HG02938 (cell line): ENCODE results near the gene DOK4.
"Not testable (repeated sequence)": the region's sequence is repeated elsewhere in the genome, so short reads cannot be mapped to it uniquely, and the experiment has no call there.

Experiments
- ATAC-seq: cut with Tn5 transposase; IDR thresholded peaks from one replicate; pipeline ENCODE4 v1.9.1; 2021; ENCODE audit warnings: mild to moderate bottlenecking, moderate library complexity; ENCODE audit not compliant: unreplicated experiment

The DOK4 gene

GRCh38 chr16:57503366-57503765 lies 17.1 kb upstream of the DOK4 start:
- no peak for ATAC-seq

DNA sequence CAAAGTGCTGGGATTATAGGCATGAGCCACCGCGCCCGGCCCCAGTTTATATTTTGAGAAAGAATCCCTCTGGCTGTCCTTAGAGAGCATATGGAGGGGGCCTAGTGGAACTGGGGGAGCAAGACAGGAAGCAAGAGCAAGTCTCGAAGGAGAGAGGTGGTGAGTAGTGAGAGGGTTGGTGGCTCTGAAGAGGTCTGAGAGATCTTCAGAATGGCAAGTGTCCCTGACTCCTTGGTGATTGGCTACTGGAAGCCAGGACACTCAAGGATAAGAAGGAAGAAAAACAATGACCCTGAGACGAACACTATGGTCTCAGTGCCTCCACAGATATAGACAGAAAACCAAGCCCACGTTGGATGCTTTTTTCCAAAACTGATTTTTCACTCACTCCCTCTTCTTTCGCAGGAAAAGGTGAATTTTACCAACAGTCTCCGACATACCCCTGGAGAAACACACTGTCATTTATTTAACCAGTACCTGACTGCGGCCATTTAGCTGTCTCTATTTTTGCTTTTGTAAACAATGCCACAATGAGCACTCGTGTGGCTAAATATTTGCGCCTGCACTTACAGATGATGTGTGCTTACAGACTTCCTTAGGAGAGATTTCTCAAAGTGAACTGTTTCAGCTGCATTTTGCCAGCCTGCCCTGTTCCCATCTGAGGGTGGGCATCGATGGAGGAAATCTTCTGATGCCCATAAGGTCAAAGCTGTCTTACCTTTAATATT lies 15.9 kb upstream of the DOK4 start:
- ATAC-seq: no peak

DNA sequence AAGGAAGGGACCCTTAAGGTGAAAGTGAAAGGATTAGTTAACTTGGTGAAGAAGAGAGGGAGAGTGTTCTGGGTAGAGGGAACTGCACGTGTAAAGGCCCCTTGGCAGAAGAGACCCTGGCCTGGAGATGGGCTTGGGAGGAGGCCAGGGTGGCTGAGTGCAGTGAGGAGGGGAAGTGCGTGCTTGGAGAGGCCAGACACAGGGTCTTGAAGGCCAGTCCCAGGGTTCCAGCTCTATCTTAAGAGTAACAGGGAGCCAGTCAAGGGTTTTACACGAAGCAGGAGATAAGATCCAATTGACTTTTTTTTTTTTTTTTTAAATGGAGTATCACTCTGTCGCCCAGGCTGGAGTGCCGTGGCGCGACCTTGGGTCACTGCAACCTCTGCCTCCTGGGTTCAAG lies 15.2 kb upstream of the DOK4 start:
- ATAC-seq: no peak

DNA sequence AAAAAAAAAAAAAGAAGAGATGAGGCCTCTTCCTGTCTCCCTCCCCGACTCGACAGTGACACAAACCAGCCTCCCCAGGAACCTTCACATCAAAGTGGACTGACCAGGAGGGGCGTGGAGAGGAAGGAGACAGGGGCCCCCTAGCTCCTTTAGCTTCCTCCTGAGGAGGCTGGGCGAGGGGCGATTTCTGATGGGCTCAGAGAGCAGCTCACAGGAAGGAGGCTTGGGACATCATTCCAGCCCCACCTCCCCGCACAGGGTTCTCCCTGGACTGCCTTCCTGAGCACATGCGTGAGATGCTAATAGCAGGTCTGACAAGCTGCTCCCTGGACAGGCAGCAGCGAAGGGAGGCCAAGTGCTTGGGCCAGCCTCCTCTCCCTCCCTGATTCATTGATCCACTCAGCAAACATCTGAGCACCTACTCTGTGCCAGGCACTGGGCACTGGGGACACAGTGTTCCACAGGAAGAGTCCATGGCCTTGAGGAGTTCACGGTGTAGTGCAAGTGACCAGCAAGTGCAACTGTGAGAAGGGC lies 14.4 kb upstream of the DOK4 start:
- no peak for ATAC-seq

DNA sequence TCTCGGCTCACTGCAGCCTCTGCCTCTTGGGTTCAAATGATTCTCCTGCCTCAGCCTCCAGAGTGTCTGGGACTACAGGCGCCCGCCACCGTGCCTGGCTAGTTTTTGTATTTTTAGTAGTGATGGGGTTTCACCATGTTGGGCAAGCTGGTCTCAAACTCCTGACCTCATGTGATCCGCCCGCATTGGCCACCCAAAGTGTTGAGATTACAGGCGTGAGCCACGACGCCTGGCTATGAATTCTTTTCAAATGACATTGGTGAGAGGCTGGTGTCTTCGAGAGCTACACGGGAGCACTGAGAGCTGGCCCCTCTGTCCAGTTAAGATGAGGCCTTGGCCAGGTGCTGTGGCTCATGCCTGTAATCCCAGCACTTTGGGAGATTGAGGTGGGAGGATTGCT lies 13.6 kb upstream of the DOK4 start:
- not testable (repeated sequence) for ATAC-seq

- ATAC-seq: no peak
Measured at GRCh38 chr16:57498031-57498430, 11.7 kb upstream of the DOK4 start.

GRCh38 chr16:57497121-57497520 lies 10.8 kb upstream of the DOK4 start:
- ATAC-seq: no peak

- no peak for ATAC-seq
Measured at GRCh38 chr16:57493767-57494166, 7.5 kb upstream of the DOK4 start.

GRCh38 chr16:57489229-57489628 lies 2.9 kb upstream of the DOK4 start:
- ATAC-seq: no peak

DNA sequence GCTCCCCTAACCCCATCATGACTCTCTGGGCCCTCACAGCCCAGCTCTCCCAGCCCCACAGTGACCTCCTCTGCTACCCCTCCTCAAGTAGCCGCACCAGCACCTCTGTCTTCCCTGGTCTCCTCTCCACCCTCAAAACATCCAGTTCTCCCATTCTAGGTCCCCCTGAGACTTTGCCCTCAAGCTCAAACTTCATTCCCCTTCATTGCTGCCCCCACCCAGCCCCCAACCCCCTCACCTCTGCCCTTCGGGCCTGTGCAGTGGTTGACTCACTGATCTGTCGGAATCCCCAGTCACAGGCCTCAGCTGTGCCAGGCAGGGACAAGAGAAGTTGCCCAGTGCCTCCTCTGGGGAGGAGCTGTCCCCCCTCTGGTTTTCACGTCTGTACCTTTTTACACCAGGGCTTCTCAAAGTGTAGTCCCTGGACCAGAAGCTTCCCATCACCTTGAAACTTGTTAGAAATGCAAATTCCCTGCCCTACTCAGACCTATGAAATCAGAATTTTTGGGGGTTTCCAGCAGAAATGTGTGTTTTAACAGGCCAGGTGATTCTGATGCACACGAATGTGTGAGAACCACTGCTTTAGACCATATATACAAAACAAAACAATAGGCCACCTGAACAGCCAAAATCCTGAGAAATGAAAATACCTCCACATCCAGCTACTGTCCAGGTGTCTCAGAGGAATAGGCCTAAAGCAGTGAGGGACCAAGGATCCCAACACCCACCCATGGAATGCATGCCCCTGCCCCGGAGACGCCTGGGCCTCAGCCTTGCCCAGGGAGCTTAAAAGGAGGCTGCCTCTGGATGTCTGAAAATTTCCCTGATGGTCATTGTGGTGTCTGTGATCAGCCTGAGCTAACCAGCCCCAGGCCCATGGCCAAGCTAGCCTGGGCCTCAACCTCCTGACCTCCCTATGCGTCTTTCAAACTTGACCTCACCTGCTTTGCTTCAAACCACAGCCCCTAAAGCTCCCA lies 853 bp upstream of the DOK4 start:
- ATAC-seq: no peak

DNA sequence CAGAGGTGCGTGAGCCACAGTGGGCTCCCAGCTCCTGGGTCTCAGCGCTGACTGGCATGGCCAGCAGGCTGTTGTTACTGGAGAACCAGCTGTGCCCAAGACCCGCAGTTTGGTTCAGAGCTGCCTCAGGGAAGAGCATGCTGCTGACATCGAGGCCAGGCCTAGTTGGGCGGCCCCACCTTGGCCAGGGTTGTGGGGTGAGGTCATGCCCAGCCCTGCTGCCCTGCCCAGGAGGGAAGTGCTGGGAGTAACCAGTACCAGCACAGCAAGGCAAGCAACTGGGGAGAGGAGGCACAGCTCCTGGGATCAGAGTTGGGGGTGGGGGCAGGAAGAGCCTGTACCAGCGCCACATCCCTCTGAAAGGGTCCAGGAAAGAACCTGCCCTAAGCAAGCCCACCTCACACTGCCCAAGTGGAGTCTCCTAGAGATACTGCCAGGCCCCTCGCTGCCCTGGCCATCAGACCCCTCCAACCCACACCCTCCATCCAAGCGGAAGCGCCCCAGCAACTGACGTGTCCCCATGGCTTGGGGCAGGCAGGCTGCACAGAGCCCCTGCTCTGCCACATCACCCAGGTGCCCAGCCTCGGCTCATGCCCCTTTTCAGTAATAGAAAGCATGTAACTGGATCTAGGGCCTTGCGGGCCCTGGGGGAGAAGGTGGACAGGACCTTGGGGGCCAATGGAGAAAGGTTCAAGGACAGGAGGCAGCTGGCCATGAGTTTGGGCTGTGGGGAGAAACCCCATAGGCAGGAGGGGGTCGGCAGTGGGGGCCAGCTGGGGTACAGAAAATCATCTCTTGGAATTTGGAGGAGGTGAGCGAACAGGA lies 990 bp downstream of the DOK4 start:
- no peak for ATAC-seq

- no peak for ATAC-seq
Measured at GRCh38 chr16:57484515-57485005, 1.7 kb downstream of the DOK4 start.

GRCh38 chr16:57483725-57484514 lies 2.4 kb downstream of the DOK4 start:
- ATAC-seq: no peak

GRCh38 chr16:57482845-57483545 lies 3.3 kb downstream of the DOK4 start:
- no peak for ATAC-seq

- no peak for ATAC-seq
Measured at GRCh38 chr16:57481421-57481820, 4.9 kb downstream of the DOK4 start.

- no peak for ATAC-seq
Measured at GRCh38 chr16:57480754-57481230, 5.5 kb downstream of the DOK4 start.

- no peak for ATAC-seq
Measured at GRCh38 chr16:57479976-57480753, 6.1 kb downstream of the DOK4 start.

GRCh38 chr16:57479205-57479975 lies 6.9 kb downstream of the DOK4 start:
- no peak for ATAC-seq
